Stimulated activated effector memory CD8-positive, alpha-beta T cell treated with anti-CD3 and anti-CD28 coated beads, Interleukin-12 subunit alpha, Interleukin-12 subunit beta, amount 100 ng/mL, for 72 hours (primary cell): Measurements from ENCODE around the gene RAD51C.
"Not testable (repeated sequence)": the region's sequence is repeated elsewhere in the genome, so short reads cannot be mapped to it uniquely, and the experiment has no call there.

Experiments used
- ATAC-seq: fragments of 150-1000 bp; cut with Tn5 transposase; 2 replicates; pipeline ENCODE4 v1.10.0; 2021
- DNase-seq, 2 donors: peaks; one replicate each; pipeline ENCODE4 v3.0.0; 2021 to 2022; ENCODE audit warnings: low spot score in 2 of 2
- H3K27ac Mint-ChIP-seq: one replicate; pipeline ENCODE4 v1.8.0; 2022; ENCODE audit warnings: mild to moderate bottlenecking, mixed read lengths
- H3K36me3 Mint-ChIP-seq: one replicate; pipeline ENCODE4 v1.8.0; 2022; ENCODE audit warnings: mild to moderate bottlenecking, mixed read lengths
- H3K4me1 Mint-ChIP-seq: one replicate; pipeline ENCODE4 v1.8.0; 2022; ENCODE audit warnings: mixed read lengths
- H3K4me3 Mint-ChIP-seq: one replicate; pipeline ENCODE4 v1.8.0; 2022; ENCODE audit warnings: mild to moderate bottlenecking, mixed read lengths
- H3K9me3 Mint-ChIP-seq: one replicate; pipeline ENCODE4 v1.8.0; 2022; ENCODE audit warnings: mixed read lengths

The RAD51C gene

GRCh38 chr17:58702045-58702476, 9.7 kb downstream of the RAD51C start:
- peak overlapping the region; percentile 71 for H3K27ac Mint-ChIP-seq
- DNase-seq (peak in 1 of 2 donors; percentile 55), ATAC-seq (peak; percentile 88)
- H3K36me3 Mint-ChIP-seq = peaks cover 93% of the 10 kb centered on the region
- H3K4me3 Mint-ChIP-seq = peak overlapping the region; percentile 47
- H3K4me1 Mint-ChIP-seq = peaks cover 18% of the 10 kb centered on the region
- H3K9me3 Mint-ChIP-seq = no peaks in the 10 kb centered on the region

DNA sequence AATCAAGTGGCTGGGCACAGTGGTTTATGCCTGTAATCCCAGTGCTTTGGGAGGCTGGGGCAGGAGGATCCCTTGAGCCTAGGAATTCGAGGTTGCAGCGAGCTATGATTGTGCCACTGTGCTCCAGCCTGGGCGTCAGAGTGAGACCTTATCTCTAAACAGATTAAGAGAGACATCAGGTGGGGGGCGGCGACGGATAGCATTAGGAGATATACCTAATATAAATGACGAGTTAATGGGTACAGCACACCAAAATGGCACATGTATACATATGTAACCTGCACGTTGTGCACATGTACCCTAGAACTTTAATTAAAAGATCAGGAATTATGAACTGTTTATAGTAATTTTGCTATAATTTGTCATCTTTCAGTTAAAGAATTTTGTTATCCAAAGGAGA, 10.3 kb downstream of the RAD51C start:
- H3K9me3 Mint-ChIP-seq = no peaks in the 10 kb centered on the region
- H3K4me1 Mint-ChIP-seq = peaks cover 20% of the 10 kb centered on the region
- peak overlapping the region; percentile 71 for H3K27ac Mint-ChIP-seq
- H3K4me3 Mint-ChIP-seq = peak overlapping the region; percentile 47
- DNase-seq (no peak), ATAC-seq (no peak)
- peaks cover 86% of the 10 kb centered on the region for H3K36me3 Mint-ChIP-seq

GRCh38 chr17:58703137-58703915, 10.9 kb downstream of the RAD51C start:
- Mint-ChIP-seq H3K4me1 (peaks cover 20% of the 10 kb centered on the region), H3K36me3 (peaks cover 84% of the 10 kb centered on the region), H3K9me3 (no peaks in the 10 kb centered on the region), H3K4me3 (no peak overlapping the region), H3K27ac (no peak overlapping the region)
- peak; percentile 69 for ATAC-seq
- no peak for DNase-seq

GRCh38 chr17:58703916-58704286, 11.5 kb downstream of the RAD51C start:
- Mint-ChIP-seq H3K4me3 (no peak overlapping the region), H3K4me1 (peaks cover 20% of the 10 kb centered on the region), H3K9me3 (no peaks in the 10 kb centered on the region), H3K36me3 (peaks cover 87% of the 10 kb centered on the region), H3K27ac (no peak overlapping the region)
- ATAC-seq = no peak
- DNase-seq = no peak

- peaks cover 87% of the 10 kb centered on the region for H3K36me3 Mint-ChIP-seq
These were observed 14.1 kb downstream of the RAD51C start for GRCh38 chr17:58706351-58707140.

GRCh38 chr17:58710948-58711552, 18.6 kb downstream of the RAD51C start:
- no peak overlapping the region for H3K27ac Mint-ChIP-seq
- ATAC-seq (no peak), DNase-seq (no peak)
- peaks cover 9% of the 10 kb centered on the region for H3K4me1 Mint-ChIP-seq
- H3K9me3 Mint-ChIP-seq = no peaks in the 10 kb centered on the region
- peaks cover 89% of the 10 kb centered on the region for H3K36me3 Mint-ChIP-seq
- H3K4me3 Mint-ChIP-seq = no peak overlapping the region

More at GRCh38 chr17:58706351-58707140, 14.1 kb downstream of the RAD51C start:
- Mint-ChIP-seq H3K27ac (peak overlapping the region; percentile 15), H3K9me3 (no peaks in the 10 kb centered on the region), H3K4me3 (peak overlapping the region; percentile 6), H3K4me1 (peaks cover 20% of the 10 kb centered on the region)
- ATAC-seq (peak; percentile 31), DNase-seq (no peak)

- no peak for DNase-seq
- no peaks in the 10 kb centered on the region for H3K9me3 Mint-ChIP-seq
- H3K4me3 Mint-ChIP-seq = no peak overlapping the region
- no peak for ATAC-seq
- peaks cover 69% of the 10 kb centered on the region for H3K36me3 Mint-ChIP-seq
- no peaks in the 10 kb centered on the region for H3K4me1 Mint-ChIP-seq
- no peak overlapping the region for H3K27ac Mint-ChIP-seq
These were observed 29.9 kb downstream of the RAD51C start for GRCh38 chr17:58722274-58722673.

- H3K36me3 Mint-ChIP-seq = peaks cover 73% of the 10 kb centered on the region
- no peak overlapping the region for H3K27ac Mint-ChIP-seq
- H3K4me3 Mint-ChIP-seq = no peak overlapping the region
- H3K4me1 Mint-ChIP-seq = no peaks in the 10 kb centered on the region
- no peak for DNase-seq
- no peak for ATAC-seq
- no peaks in the 10 kb centered on the region for H3K9me3 Mint-ChIP-seq
These were observed 30.3 kb downstream of the RAD51C start for GRCh38 chr17:58722696-58723095.

DNA sequence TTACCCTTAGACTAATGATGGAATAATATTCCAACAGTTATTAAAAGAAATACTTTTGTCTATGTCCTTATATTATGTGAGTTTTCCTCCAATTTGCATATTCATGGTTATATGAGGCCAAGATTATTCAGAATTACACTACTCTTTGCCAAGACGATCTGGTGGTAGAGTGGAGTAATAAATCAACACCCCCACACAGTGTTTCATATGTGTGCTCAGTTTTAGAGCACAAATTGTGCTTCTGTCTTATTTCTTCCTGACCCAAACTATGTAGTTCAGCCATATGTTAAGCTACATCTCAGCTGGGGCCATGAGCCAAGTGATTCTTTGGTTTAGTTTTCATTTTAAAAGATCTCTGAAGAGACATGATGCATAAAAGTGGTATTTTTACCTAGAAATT, 36.4 kb downstream of the RAD51C start:
- no peak for DNase-seq
- H3K27ac Mint-ChIP-seq = no peak overlapping the region
- no peak for ATAC-seq
- H3K4me1 Mint-ChIP-seq = no peaks in the 10 kb centered on the region
- H3K9me3 Mint-ChIP-seq = no peaks in the 10 kb centered on the region
- H3K36me3 Mint-ChIP-seq = peaks cover 82% of the 10 kb centered on the region
- H3K4me3 Mint-ChIP-seq = no peak overlapping the region

DNA sequence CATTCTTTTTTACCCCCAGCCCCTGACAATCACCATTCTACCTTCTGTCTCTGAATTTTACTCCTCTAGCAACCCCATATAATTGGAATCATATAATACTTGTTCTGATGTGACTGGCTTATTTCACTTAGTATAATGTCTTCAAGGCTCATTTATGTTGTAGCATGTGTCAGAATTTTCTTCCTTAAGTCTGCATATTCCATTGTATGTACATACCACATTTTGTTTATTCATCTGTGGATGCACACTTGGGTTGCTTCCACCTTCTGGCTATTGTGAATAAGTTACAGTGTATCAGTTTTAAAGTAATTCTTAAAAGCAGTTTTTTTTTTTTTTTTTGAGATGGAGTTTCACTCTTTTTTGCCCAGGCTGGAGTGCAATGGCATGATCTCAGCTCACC, 38.5 kb downstream of the RAD51C start:
- no peaks in the 10 kb centered on the region for H3K4me1 Mint-ChIP-seq
- DNase-seq (no peak), ATAC-seq (no peak)
- H3K9me3 Mint-ChIP-seq = no peaks in the 10 kb centered on the region
- no peak overlapping the region for H3K27ac Mint-ChIP-seq
- H3K36me3 Mint-ChIP-seq = peaks cover 81% of the 10 kb centered on the region
- H3K4me3 Mint-ChIP-seq = no peak overlapping the region

DNA sequence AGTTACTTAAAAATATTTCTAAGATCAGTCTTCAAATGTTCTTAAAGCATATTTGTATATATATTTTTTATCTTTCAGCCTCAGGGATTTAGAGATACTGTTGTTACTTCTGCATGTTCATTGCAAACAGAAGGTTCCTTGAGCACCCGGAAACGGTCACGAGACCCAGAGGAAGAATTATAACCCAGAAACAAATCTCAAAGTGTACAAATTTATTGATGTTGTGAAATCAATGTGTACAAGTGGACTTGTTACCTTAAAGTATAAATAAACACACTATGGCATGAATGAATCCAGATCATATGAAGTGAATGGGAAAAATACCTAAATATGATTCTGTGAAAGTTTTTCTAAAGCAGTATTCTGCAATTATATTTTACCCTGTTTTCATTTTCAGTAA, 41.6 kb downstream of the RAD51C start:
- DNase-seq (no peak), ATAC-seq (no peak)
- Mint-ChIP-seq H3K36me3 (peaks cover 57% of the 10 kb centered on the region), H3K4me1 (no peaks in the 10 kb centered on the region), H3K9me3 (no peaks in the 10 kb centered on the region), H3K4me3 (no peak overlapping the region), H3K27ac (no peak overlapping the region)

DNA sequence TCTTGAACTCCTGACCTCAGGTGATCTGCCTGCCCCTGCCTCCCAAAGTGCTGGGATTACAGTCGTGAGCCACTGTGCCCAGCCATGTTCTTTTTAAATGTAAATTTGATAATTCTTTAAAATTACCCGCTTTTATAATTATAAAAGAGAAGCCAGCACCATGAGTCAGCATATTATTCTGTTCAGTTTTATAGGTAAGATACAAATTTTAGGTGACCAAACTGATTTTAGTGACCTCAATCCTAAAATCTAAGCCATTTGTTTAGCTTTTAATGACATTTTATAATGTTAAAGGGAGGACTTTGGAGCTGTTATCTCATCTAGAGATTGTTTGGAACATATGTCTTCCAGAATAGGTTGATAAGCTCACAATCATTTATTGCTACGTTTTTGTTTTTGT, 42.4 kb downstream of the RAD51C start:
- peaks cover 49% of the 10 kb centered on the region for H3K36me3 Mint-ChIP-seq
- ATAC-seq (no peak), DNase-seq (no peak)
- H3K4me3 Mint-ChIP-seq = no peak overlapping the region
- H3K9me3 Mint-ChIP-seq = no peaks in the 10 kb centered on the region
- no peaks in the 10 kb centered on the region for H3K4me1 Mint-ChIP-seq
- H3K27ac Mint-ChIP-seq = no peak overlapping the region

DNA sequence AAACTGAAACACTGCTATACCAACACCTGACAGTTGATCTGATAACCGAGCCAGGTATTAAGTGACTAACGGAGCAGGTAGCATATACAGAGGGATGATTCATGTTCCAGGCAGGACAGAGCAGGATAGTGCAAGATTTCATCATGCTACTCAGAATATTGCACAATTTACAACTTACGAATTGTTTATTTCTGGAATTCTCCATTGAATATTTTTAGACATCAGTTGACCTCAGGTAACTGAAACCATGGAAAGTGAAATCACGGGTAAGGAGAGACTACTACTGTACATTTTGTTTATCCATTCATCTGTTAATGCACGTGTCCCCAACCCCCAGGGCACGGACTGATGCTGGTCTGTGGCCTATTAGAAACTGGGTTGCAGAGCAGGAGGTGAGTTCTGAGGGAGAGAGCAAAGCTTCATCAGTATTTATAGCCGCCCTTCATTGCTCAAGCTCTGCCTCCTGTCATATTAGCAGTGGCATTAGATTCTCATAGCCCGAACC, 48.8 kb downstream of the RAD51C start:
- ATAC-seq = no peak
- no peaks in the 10 kb centered on the region for H3K9me3 Mint-ChIP-seq
- H3K27ac Mint-ChIP-seq = no peak overlapping the region
- H3K4me3 Mint-ChIP-seq = no peak overlapping the region
- H3K4me1 Mint-ChIP-seq = no peaks in the 10 kb centered on the region
- DNase-seq = no peak
- no peaks in the 10 kb centered on the region for H3K36me3 Mint-ChIP-seq

DNA sequence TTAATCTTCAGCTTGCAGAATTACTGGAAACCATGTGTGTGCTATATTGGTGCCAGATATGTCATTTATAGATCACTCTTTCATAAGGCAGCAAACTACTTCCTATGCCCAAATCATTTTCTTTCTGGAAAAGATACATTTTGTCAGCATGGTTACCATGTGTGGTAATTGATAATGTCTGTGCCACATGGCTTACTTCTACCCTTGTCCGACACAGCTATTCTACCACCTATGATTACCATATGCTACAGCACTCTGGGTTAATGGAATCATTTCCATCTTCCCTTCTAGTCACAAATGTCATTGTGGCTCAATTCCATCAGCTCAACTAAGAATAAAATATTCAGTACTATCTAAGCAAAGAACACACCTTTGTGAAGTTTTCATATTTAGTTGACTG, 55.3 kb downstream of the RAD51C start:
- H3K9me3 Mint-ChIP-seq = no peaks in the 10 kb centered on the region
- H3K27ac Mint-ChIP-seq = no peak overlapping the region
- H3K4me3 Mint-ChIP-seq = no peak overlapping the region
- H3K4me1 Mint-ChIP-seq = no peaks in the 10 kb centered on the region
- DNase-seq = no peak
- H3K36me3 Mint-ChIP-seq = no peaks in the 10 kb centered on the region
- ATAC-seq = no peak

GRCh38 chr17:58749627-58750026, 57.2 kb downstream of the RAD51C start:
- not testable (repeated sequence) for H3K4me1 Mint-ChIP-seq, DNase-seq, H3K36me3 Mint-ChIP-seq, H3K4me3 Mint-ChIP-seq, ATAC-seq, H3K27ac Mint-ChIP-seq, H3K9me3 Mint-ChIP-seq
